HG02571 (cell line): ENCODE results near the gene PRKCZ.

ENCODE experiments used
- ATAC-seq: cut with Tn5 transposase; IDR thresholded peaks from one replicate; pipeline ENCODE4 v1.9.1; 2021; ENCODE audit warnings: mild to moderate bottlenecking, moderate library complexity; ENCODE audit not compliant: unreplicated experiment

PRKCZ gene

DNA sequence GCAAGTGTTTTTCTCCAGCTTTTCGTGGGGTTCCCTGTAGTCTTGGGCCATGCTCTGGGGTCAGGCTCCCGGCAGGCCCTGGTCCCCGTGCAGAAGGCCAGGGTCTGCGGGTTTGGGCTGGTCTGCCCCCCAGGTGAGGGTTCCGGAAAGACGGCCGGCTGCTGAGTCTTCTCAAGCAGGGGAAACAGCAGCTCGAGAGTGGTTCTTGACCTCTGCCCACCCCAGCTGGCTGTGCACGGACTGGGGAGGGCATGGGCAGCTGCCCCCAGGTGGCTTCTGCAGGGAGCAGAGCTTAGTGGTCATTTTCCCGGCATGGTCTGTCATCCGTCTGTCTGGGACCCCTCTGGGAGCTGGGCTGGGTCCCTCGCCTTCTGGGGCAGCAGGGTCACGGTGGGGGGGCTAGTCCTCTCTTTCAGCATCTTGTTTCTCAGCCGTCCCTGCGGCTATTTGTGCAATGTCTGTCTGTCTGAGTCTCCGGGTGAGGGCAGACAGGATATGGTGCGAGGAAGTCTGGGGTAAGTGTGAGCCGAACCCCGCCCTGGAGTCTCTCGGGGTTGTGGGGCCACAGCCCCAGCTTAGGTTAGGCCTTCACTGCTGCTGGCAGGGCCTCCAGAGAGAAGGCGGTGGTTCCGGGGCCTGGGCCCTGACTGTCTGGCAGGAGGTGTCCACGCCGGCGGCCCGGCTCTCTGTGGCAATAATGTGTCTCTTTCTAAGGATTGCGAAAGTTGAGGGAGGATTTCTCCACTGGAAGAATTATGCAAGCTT lies 184.0 kb downstream of the PRKCZ start:
- ATAC-seq: no peak

DNA sequence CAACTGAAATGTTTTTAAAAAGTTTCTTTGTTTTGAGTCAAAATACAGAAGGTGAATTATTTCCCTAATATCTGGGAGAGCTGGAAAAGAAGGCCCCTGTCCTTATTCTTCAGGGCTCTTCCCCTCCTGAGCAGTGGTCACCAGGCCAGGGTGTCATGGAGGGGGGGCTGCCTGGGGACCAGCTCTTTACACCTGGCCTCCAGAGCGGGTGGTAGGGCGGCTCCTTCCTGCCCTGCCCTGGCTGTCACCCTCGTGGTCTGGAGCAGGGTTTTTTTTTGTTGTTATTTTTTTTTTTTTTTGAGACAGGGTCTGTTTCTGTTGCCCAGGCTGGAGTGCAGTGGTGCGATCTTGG lies 184.5 kb downstream of the PRKCZ start:
- ATAC-seq: no peak
